NT2/D1 (cell line): ENCODE measurements around the gene INSL3.
"Not testable (repeated sequence)": the region's sequence is repeated elsewhere in the genome, so short reads cannot be mapped to it uniquely, and the experiment has no call there.

ENCODE experiments used
- DNase-seq: peaks from one replicate; pipeline ENCODE4 v3.0.0-alpha.2; 2011; ENCODE audit warnings: low read depth, low spot score
- H3K27me3 ChIP-seq: 2 replicates; pipeline ENCODE4 v1.6.0; 2011; ENCODE audit warnings: mild to moderate bottlenecking; ENCODE audit not compliant: insufficient read length, insufficient read depth
- H3K36me3 ChIP-seq: 2 replicates; pipeline ENCODE4 v1.6.1; 2011; ENCODE audit warnings: mild to moderate bottlenecking, low read length, mixed read lengths; ENCODE audit not compliant: insufficient read depth, insufficient read length
- H3K4me1 ChIP-seq: 2 replicates; pipeline ENCODE4 v1.5.1; 2011; ENCODE audit not compliant: insufficient read depth, insufficient read length
- H3K4me3 ChIP-seq: 2 replicates; pipeline ENCODE4 v1.5.1; 2011; ENCODE audit warnings: low read depth; ENCODE audit not compliant: insufficient read length
- H3K9ac ChIP-seq: 2 replicates; pipeline ENCODE4 v1.6.0; 2011; ENCODE audit warnings: low read depth; ENCODE audit not compliant: insufficient read length
- H3K9me3 ChIP-seq: 2 replicates; pipeline ENCODE4 v1.5.1; 2011; ENCODE audit warnings: mild to moderate bottlenecking, low read length; ENCODE audit not compliant: insufficient read depth
- SUZ12 ChIP-seq: IDR thresholded peaks from 2 replicates; pipeline ENCODE4 v1.6.1; 2011; ENCODE audit not compliant: insufficient read length, insufficient read depth; ENCODE audit errors: extremely low read depth
- YY1 ChIP-seq: IDR thresholded peaks from 2 replicates; pipeline ENCODE4 v1.6.1; 2011; ENCODE audit not compliant: insufficient read length, insufficient read depth
- ZNF274 ChIP-seq: IDR thresholded peaks from 2 replicates; pipeline ENCODE4 v1.6.1; 2011; ENCODE audit warnings: mild to moderate bottlenecking, low read depth, low read length

Gene INSL3

GRCh38 chr19:17806945-17807344, 14.4 kb downstream of the INSL3 start:
- Histone ChIP-seq H3K4me1 (no peaks in the 10 kb centered on the region), H3K4me3 (no peak overlapping the region), H3K9ac (no peak overlapping the region), H3K36me3 (no peaks in the 10 kb centered on the region), H3K27me3 (no peaks in the 10 kb centered on the region), H3K9me3 (no peaks in the 10 kb centered on the region)
- no peak for DNase-seq
- TF ChIP-seq ZNF274 (no peak), SUZ12 (no peak), YY1 (no peak)

GRCh38 chr19:17805427-17805826, 15.9 kb downstream of the INSL3 start:
- H3K36me3 ChIP-seq: no peaks in the 10 kb centered on the region
- DNase-seq: no peak
- no peak overlapping the region for H3K9ac ChIP-seq
- no peak for TF ChIP-seq YY1
- no peak for TF ChIP-seq SUZ12
- TF ChIP-seq ZNF274: no peak
- no peaks in the 10 kb centered on the region for H3K27me3 ChIP-seq
- no peaks in the 10 kb centered on the region for H3K9me3 ChIP-seq
- no peak overlapping the region for H3K4me3 ChIP-seq
- H3K4me1 ChIP-seq: no peaks in the 10 kb centered on the region

- Histone ChIP-seq H3K36me3 (no peaks in the 10 kb centered on the region), H3K27me3 (no peaks in the 10 kb centered on the region), H3K9me3 (no peaks in the 10 kb centered on the region), H3K4me3 (no peak overlapping the region), H3K9ac (no peak overlapping the region), H3K4me1 (no peaks in the 10 kb centered on the region)
- DNase-seq: no peak
- TF ChIP-seq ZNF274: no peak
- TF ChIP-seq SUZ12: no peak
- TF ChIP-seq YY1: no peak
Observed at GRCh38 chr19:17803264-17803896, 17.9 kb downstream of the INSL3 start.

GRCh38 chr19:17802137-17802858, 19.0 kb downstream of the INSL3 start:
- no peak overlapping the region for H3K4me3 ChIP-seq
- no peaks in the 10 kb centered on the region for H3K4me1 ChIP-seq
- H3K36me3 ChIP-seq: no peaks in the 10 kb centered on the region
- no peaks in the 10 kb centered on the region for H3K27me3 ChIP-seq
- no peak for TF ChIP-seq ZNF274
- no peak for TF ChIP-seq SUZ12
- TF ChIP-seq YY1: no peak
- no peak overlapping the region for H3K9ac ChIP-seq
- no peaks in the 10 kb centered on the region for H3K9me3 ChIP-seq
- no peak for DNase-seq

GRCh38 chr19:17798599-17798998, 22.7 kb downstream of the INSL3 start:
- H3K9ac ChIP-seq, H3K4me1 ChIP-seq, H3K4me3 ChIP-seq, DNase-seq, H3K9me3 ChIP-seq, H3K36me3 ChIP-seq: not testable (repeated sequence)
- H3K27me3 ChIP-seq: peaks cover 25% of the 10 kb centered on the region

GRCh38 chr19:17797424-17798201, 23.7 kb downstream of the INSL3 start:
- Histone ChIP-seq H3K27me3 (peaks cover 26% of the 10 kb centered on the region), H3K36me3 (no peaks in the 10 kb centered on the region), H3K4me3 (no peak overlapping the region), H3K9ac (no peak overlapping the region), H3K4me1 (no peaks in the 10 kb centered on the region), H3K9me3 (no peaks in the 10 kb centered on the region)
- no peak for TF ChIP-seq ZNF274
- no peak for TF ChIP-seq SUZ12
- TF ChIP-seq YY1: no peak
- no peak for DNase-seq

- Histone ChIP-seq H3K4me3 (no peak overlapping the region), H3K9ac (no peak overlapping the region), H3K9me3 (no peaks in the 10 kb centered on the region), H3K27me3 (peaks cover 26% of the 10 kb centered on the region), H3K4me1 (no peaks in the 10 kb centered on the region), H3K36me3 (no peaks in the 10 kb centered on the region)
- TF ChIP-seq YY1: no peak
- no peak for TF ChIP-seq ZNF274
- TF ChIP-seq SUZ12: no peak
- no peak for DNase-seq
Observed at GRCh38 chr19:17796838-17797423, 24.4 kb downstream of the INSL3 start.
